ENCODE results near the gene GJA1.
A peak's percentile ranks its signal among the peaks of the same experiment; 100 is the strongest.
"Not testable (repeated sequence)": the region's sequence is repeated elsewhere in the genome, so short reads cannot be mapped to it uniquely, and the experiment has no call there.

GJA1 gene

DNA sequence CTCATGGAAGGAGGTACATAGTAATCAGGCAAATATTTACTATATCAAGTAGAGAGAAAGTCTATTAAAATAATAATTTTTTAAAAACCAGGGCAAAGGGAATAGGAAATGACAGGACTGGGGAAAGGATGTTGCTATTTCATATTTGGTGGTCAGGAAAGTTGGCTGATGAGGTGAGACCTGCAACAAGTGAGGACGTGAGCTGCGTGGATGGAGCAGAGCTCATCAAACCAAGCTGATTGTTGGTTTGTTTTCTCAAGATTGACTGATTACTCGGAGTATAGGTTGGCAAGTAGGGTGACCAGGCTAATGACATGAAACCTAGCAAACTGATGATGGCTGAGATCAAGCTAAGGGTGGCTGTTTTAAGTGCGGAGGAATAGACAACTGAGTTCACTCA, 6.0 kb downstream of the GJA1 start:
- Histone ChIP-seq H2AK5ac (ENCODE audit: low read depth, low read length) (no peak overlapping the region), H2BK120ac (ENCODE audit: low read depth, low read length) (no peak overlapping the region), H3K36me3 (replicated peaks in 1 of 2; ENCODE audit: control insufficient read depth in 2 of 2, insufficient read depth in 2 of 2, low read length in 2 of 2) (peaks cover 6 to 8% of the 10 kb centered on the region in 2 donors), H2AFZ (ENCODE audit: low read length) (no peak overlapping the region), H3K4me2 (ENCODE audit: insufficient read depth, low read length, poor library complexity, severe bottlenecking) (no peak overlapping the region), H4K8ac (ENCODE audit: low read depth, low read length) (no peak overlapping the region), H3K14ac (ENCODE audit: low read length) (no peak overlapping the region), H2BK12ac (ENCODE audit: low read length) (no peak overlapping the region), H3K23ac (ENCODE audit: low read depth, low read length, poor library complexity) (no peak overlapping the region), H2BK15ac (ENCODE audit: low read length) (no peak overlapping the region), H3K27ac (replicated peaks; ENCODE audit: low read length) (no peak overlapping the region), H3K4me1 (ENCODE audit: control insufficient read depth in 2 of 2, insufficient read depth in 1 of 2, low read depth in 1 of 2, low read length in 2 of 2) (peaks cover 3 to 15% of the 10 kb centered on the region in 2 donors), H3K4me3 (ENCODE audit: low read length in 2 of 2) (peak overlapping the region in 1 of 2 donors; percentile 38), H4K91ac (ENCODE audit: low read depth, low read length, poor library complexity) (no peak overlapping the region), H2BK5ac (ENCODE audit: low read length) (no peak overlapping the region), H3K27me3 (ENCODE audit: control insufficient read depth in 3 of 3, insufficient read depth in 3 of 3, low read depth in 1 of 3, low read length in 3 of 3) (no peaks in the 10 kb centered on the region), H3K79me1 (ENCODE audit: low read depth, low read length) (no peaks in the 10 kb centered on the region), H3K9me3 (replicated peaks in 1 of 2; ENCODE audit: control insufficient read depth in 2 of 2, insufficient read depth in 1 of 2, low read depth in 1 of 2, low read length in 2 of 2) (no peaks in the 10 kb centered on the region), H3K18ac (ENCODE audit: low read length) (no peak overlapping the region), H3K4ac (ENCODE audit: low read length) (no peak overlapping the region), H3K9ac (ENCODE audit: low read depth, low read length, poor library complexity) (no peak overlapping the region)
- no CpG with 5 or more reads among the region's 4 CpGs for WGBS, 2 donors (ENCODE audit: extremely low coverage in 2 of 2, insufficient read length in 2 of 2, insufficient replicate concordance in 1 of 2)
- DNase-seq (ENCODE audit: low spot score) = no peak

DNA sequence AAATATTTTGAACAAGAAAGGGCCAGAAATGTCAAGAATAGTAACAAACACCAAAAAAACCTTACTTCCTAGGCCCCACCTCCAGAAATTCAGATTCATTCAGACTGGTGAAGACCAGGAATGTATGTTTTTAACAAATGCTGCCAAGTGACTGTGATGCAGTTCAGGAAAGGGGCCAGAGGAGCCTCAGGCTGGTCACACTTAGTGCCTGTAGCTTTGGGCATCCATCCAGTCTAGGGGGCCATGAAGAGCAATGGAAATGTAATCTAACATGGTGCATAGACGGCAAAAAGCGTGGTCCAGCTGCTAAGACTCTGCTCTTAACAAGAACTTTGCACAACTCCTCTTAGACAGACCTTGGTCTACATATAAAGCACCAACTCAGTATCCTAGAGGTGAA, 7.1 kb downstream of the GJA1 start:
- no peaks in the 10 kb centered on the region for H3K27me3 ChIP-seq (ENCODE audit: control insufficient read depth in 3 of 3, insufficient read depth in 3 of 3, low read depth in 1 of 3, low read length in 3 of 3)
- peaks cover 16 to 19% of the 10 kb centered on the region in 2 donors for H3K36me3 ChIP-seq (replicated peaks in 1 of 2; ENCODE audit: control insufficient read depth in 2 of 2, insufficient read depth in 2 of 2, low read length in 2 of 2)

DNA sequence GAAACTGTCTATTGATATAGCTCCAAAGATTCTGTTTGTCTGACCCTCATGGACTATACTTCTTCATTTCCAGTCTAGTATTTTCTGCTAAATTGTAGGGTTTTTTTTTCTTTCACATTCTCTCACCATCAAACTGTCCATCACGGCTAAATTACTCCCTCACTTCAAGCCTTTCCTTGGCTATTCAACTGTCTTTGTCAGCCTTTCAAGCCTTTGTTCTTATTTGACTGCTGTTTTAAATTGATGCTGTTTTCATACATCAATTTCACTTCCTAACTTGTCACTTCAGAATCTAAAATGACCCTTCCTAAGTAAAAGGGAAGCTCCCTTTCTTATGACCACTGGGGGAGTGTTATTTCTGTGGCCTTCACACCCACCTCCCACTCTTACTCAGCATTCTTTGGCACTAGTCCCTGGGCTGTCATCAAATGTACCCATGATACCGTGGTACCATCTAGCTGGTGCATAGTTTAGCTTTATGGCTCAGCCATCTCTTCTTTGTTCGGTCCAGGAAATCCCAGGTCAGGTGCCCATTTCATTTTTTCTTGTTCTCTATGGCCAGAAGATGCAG, 8.6 kb downstream of the GJA1 start:
- Histone ChIP-seq H3K18ac (ENCODE audit: low read length) (no peak overlapping the region), H2BK15ac (ENCODE audit: low read length) (no peak overlapping the region), H2AFZ (ENCODE audit: low read length) (no peak overlapping the region), H3K4me2 (ENCODE audit: insufficient read depth, low read length, poor library complexity, severe bottlenecking) (no peak overlapping the region), H3K36me3 (replicated peaks in 1 of 2; ENCODE audit: control insufficient read depth in 2 of 2, insufficient read depth in 2 of 2, low read length in 2 of 2) (peaks cover 22 to 34% of the 10 kb centered on the region in 2 donors), H3K4me1 (ENCODE audit: control insufficient read depth in 2 of 2, insufficient read depth in 1 of 2, low read depth in 1 of 2, low read length in 2 of 2) (peaks cover 3 to 15% of the 10 kb centered on the region in 2 donors), H2BK12ac (ENCODE audit: low read length) (no peak overlapping the region), H3K4me3 (ENCODE audit: low read length in 2 of 2) (no peak overlapping the region), H2AK5ac (ENCODE audit: low read depth, low read length) (no peak overlapping the region), H2BK5ac (ENCODE audit: low read length) (no peak overlapping the region), H4K8ac (ENCODE audit: low read depth, low read length) (no peak overlapping the region), H4K91ac (ENCODE audit: low read depth, low read length, poor library complexity) (no peak overlapping the region), H3K9me3 (replicated peaks in 1 of 2; ENCODE audit: control insufficient read depth in 2 of 2, insufficient read depth in 1 of 2, low read depth in 1 of 2, low read length in 2 of 2) (no peaks in the 10 kb centered on the region), H3K79me1 (ENCODE audit: low read depth, low read length) (peaks cover 1% of the 10 kb centered on the region), H3K23ac (ENCODE audit: low read depth, low read length, poor library complexity) (no peak overlapping the region), H3K14ac (ENCODE audit: low read length) (no peak overlapping the region), H3K27ac (replicated peaks; ENCODE audit: low read length) (no peak overlapping the region), H2BK120ac (ENCODE audit: low read depth, low read length) (no peak overlapping the region), H3K27me3 (ENCODE audit: control insufficient read depth in 3 of 3, insufficient read depth in 3 of 3, low read depth in 1 of 3, low read length in 3 of 3) (no peaks in the 10 kb centered on the region), H3K9ac (ENCODE audit: low read depth, low read length, poor library complexity) (no peak overlapping the region), H3K4ac (ENCODE audit: low read length) (no peak overlapping the region)
- no peak for DNase-seq (ENCODE audit: low spot score)
- no CpG with 5 or more reads among the region's 3 CpGs for WGBS, 2 donors (ENCODE audit: extremely low coverage in 2 of 2, insufficient read length in 2 of 2, insufficient replicate concordance in 1 of 2)

More for the DNA sequence above, 7.1 kb downstream of the GJA1 start:
- no peak overlapping the region for H3K27ac ChIP-seq (replicated peaks; ENCODE audit: low read length)
- H2BK120ac ChIP-seq (ENCODE audit: low read depth, low read length) = no peak overlapping the region
- no peak overlapping the region for H3K4ac ChIP-seq (ENCODE audit: low read length)
- H4K91ac ChIP-seq (ENCODE audit: low read depth, low read length, poor library complexity) = no peak overlapping the region
- no peak overlapping the region for H4K8ac ChIP-seq (ENCODE audit: low read depth, low read length)
- H3K9me3 ChIP-seq (replicated peaks in 1 of 2; ENCODE audit: control insufficient read depth in 2 of 2, insufficient read depth in 1 of 2, low read depth in 1 of 2, low read length in 2 of 2) = no peaks in the 10 kb centered on the region
- H2BK15ac ChIP-seq (ENCODE audit: low read length) = no peak overlapping the region
- H3K4me1 ChIP-seq (ENCODE audit: control insufficient read depth in 2 of 2, insufficient read depth in 1 of 2, low read depth in 1 of 2, low read length in 2 of 2) = peaks cover 3 to 15% of the 10 kb centered on the region in 2 donors
- peaks cover 1% of the 10 kb centered on the region for H3K79me1 ChIP-seq (ENCODE audit: low read depth, low read length)
- no peak overlapping the region for H3K14ac ChIP-seq (ENCODE audit: low read length)
- H3K18ac ChIP-seq (ENCODE audit: low read length) = no peak overlapping the region
- no peak overlapping the region for H2AFZ ChIP-seq (ENCODE audit: low read length)
- no peak overlapping the region for H2BK12ac ChIP-seq (ENCODE audit: low read length)
- no peak overlapping the region for H2BK5ac ChIP-seq (ENCODE audit: low read length)
- no peak overlapping the region for H3K4me3 ChIP-seq (ENCODE audit: low read length in 2 of 2)
- WGBS, 2 donors (ENCODE audit: extremely low coverage in 2 of 2, insufficient read length in 2 of 2, insufficient replicate concordance in 1 of 2) = no CpG with 5 or more reads among the region's 2 CpGs
- H3K9ac ChIP-seq (ENCODE audit: low read depth, low read length, poor library complexity) = no peak overlapping the region
- no peak overlapping the region for H3K23ac ChIP-seq (ENCODE audit: low read depth, low read length, poor library complexity)
- no peak overlapping the region for H2AK5ac ChIP-seq (ENCODE audit: low read depth, low read length)
- no peak overlapping the region for H3K4me2 ChIP-seq (ENCODE audit: insufficient read depth, low read length, poor library complexity, severe bottlenecking)
- DNase-seq (ENCODE audit: low spot score) = no peak

DNA sequence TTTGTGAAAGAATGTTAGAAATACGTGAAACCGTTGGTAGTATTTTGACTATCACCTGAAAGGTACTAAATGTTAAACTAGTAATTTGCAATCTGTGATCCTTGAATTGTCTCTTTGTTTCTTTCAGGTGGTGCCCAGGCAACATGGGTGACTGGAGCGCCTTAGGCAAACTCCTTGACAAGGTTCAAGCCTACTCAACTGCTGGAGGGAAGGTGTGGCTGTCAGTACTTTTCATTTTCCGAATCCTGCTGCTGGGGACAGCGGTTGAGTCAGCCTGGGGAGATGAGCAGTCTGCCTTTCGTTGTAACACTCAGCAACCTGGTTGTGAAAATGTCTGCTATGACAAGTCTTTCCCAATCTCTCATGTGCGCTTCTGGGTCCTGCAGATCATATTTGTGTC, 11.3 kb downstream of the GJA1 start:
- not testable (repeated sequence) for H2AK5ac ChIP-seq (ENCODE audit: low read depth, low read length); DNase-seq (ENCODE audit: low spot score); H3K4me1 ChIP-seq (ENCODE audit: control insufficient read depth in 2 of 2, insufficient read depth in 1 of 2, low read depth in 1 of 2, low read length in 2 of 2); H3K4me3 ChIP-seq (ENCODE audit: low read length in 2 of 2); H3K27ac ChIP-seq (replicated peaks; ENCODE audit: low read length); H3K9me3 ChIP-seq (replicated peaks in 1 of 2; ENCODE audit: control insufficient read depth in 2 of 2, insufficient read depth in 1 of 2, low read depth in 1 of 2, low read length in 2 of 2); H4K91ac ChIP-seq (ENCODE audit: low read depth, low read length, poor library complexity); H2AFZ ChIP-seq (ENCODE audit: low read length); H3K27me3 ChIP-seq (ENCODE audit: control insufficient read depth in 3 of 3, insufficient read depth in 3 of 3, low read depth in 1 of 3, low read length in 3 of 3); H2BK5ac ChIP-seq (ENCODE audit: low read length); H2BK120ac ChIP-seq (ENCODE audit: low read depth, low read length); H3K23ac ChIP-seq (ENCODE audit: low read depth, low read length, poor library complexity); H3K79me1 ChIP-seq (ENCODE audit: low read depth, low read length); H2BK12ac ChIP-seq (ENCODE audit: low read length); H2BK15ac ChIP-seq (ENCODE audit: low read length); H4K8ac ChIP-seq (ENCODE audit: low read depth, low read length); H3K9ac ChIP-seq (ENCODE audit: low read depth, low read length, poor library complexity); H3K4me2 ChIP-seq (ENCODE audit: insufficient read depth, low read length, poor library complexity, severe bottlenecking); H3K18ac ChIP-seq (ENCODE audit: low read length); H3K4ac ChIP-seq (ENCODE audit: low read length); H3K14ac ChIP-seq (ENCODE audit: low read length)
- WGBS, 2 donors (ENCODE audit: extremely low coverage in 2 of 2, insufficient read length in 2 of 2, insufficient replicate concordance in 1 of 2) = no CpG with 5 or more reads among the region's 7 CpGs
- peaks cover 22 to 39% of the 10 kb centered on the region in 2 donors for H3K36me3 ChIP-seq (replicated peaks in 1 of 2; ENCODE audit: control insufficient read depth in 2 of 2, insufficient read depth in 2 of 2, low read length in 2 of 2)
